Ishikawa (cell line): Measurements from ENCODE around the gene DPH2.

Source experiments
- REST ChIP-seq: IDR thresholded peaks from 2 replicates; pipeline ENCODE4 v1.6.1; 2012; ENCODE audit warnings: low read depth, mild to moderate bottlenecking
- TF ChIP-seq, protein P1 (sequence below): IDR thresholded peaks from 2 replicates; pipeline ENCODE4 v1.6.1; 2012

- TF ChIP-seq, protein P1, sequence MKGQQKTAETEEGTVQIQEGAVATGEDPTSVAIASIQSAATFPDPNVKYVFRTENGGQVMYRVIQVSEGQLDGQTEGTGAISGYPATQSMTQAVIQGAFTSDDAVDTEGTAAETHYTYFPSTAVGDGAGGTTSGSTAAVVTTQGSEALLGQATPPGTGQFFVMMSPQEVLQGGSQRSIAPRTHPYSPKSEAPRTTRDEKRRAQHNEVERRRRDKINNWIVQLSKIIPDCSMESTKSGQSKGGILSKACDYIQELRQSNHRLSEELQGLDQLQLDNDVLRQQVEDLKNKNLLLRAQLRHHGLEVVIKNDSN, result no peak
- no peak for TF ChIP-seq REST
Measured at GRCh38 chr1:43978264-43978550, 8.4 kb downstream of the DPH2 start.
